ENCODE measurements around the gene PTCD2.
"Not testable (repeated sequence)": the region's sequence is repeated elsewhere in the genome, so short reads cannot be mapped to it uniquely, and the experiment has no call there.

GRCh38 chr5:72404771-72405170, 84.6 kb downstream of the PTCD2 start:
- TF ChIP-seq CTCF, POLR2A (IDR thresholded peaks at IDR 0.05): not testable (repeated sequence)
